Lower lobe of right lung (tissue), 2 donors: ENCODE measurements around the gene GATM. TPM values are rescaled to one million over a fixed set of nuclear protein-coding genes. Genes with fewer than 3 reads are reported as not detected.

ENCODE experiments used
- ATAC-seq, 2 donors: fragments of 200-7000 bp; cut with Tn5 transposase; one replicate each; pipeline ENCODE4 v1.9.1; 2020 to 2022; ENCODE audit warnings: mild to moderate bottlenecking in 2 of 2, moderate library complexity in 2 of 2
- DNase-seq: peaks from one replicate; pipeline ENCODE4 v3.0.0-alpha.2; 2020
- H3K27ac ChIP-seq: fragments of 200-600 bp; one replicate; pipeline ENCODE4 v1.8.0; 2022
- H3K27me3 ChIP-seq: fragments of 200-600 bp; one replicate; pipeline ENCODE4 v1.8.0; 2022; ENCODE audit warnings: low read depth
- H3K36me3 ChIP-seq: fragments of 200-600 bp; one replicate; pipeline ENCODE4 v1.8.0; 2022; ENCODE audit warnings: mild to moderate bottlenecking
- H3K4me1 ChIP-seq: fragments of 200-600 bp; one replicate; pipeline ENCODE4 v1.8.0; 2022
- H3K4me3 ChIP-seq: fragments of 200-600 bp; one replicate; pipeline ENCODE4 v1.8.0; 2022; ENCODE audit warnings: mild to moderate bottlenecking
- H3K9me3 ChIP-seq: fragments of 200-600 bp; one replicate; pipeline ENCODE4 v1.8.0; 2022
- intact Hi-C: fragments of 100-400 bp; cut with DNase I; formaldehyde crosslinking; loops from one replicate; pipeline ENCODE4 v1.11.0; 2022
- total RNA-seq: library from RNA; stranded (reverse); fragmentation: NEBNext Ultra II Directional; extraction: Animal tissue kit (Norgen Biotek cat#: 25700); gene quantifications from one replicate; pipeline ENCODE4 v1.2.1, GENCODE V29; 2021
- TF ChIP-seq, protein P1 (sequence below): fragments of 200-600 bp; IDR thresholded peaks from one replicate; pipeline ENCODE4 v1.8.0; 2022; ENCODE audit warnings: antibody characterized with exemption, mild to moderate bottlenecking
- donor health status: DM: no; HTN: yes; CAD: no; lungs with severe emphysema.

Gene GATM
- total RNA-seq, 1 donor from 2014 or later, result 7.2 TPM

GRCh38 chr15:45386974-45387373, 8.6 kb upstream of the GATM start:
- Histone ChIP-seq H3K4me1 (peaks cover 15% of the 10 kb centered on the region), H3K4me3 (no peak overlapping the region), H3K36me3 (no peaks in the 10 kb centered on the region), H3K27ac (no peak overlapping the region), H3K27me3 (peaks cover 7% of the 10 kb centered on the region), H3K9me3 (no peaks in the 10 kb centered on the region)
- TF ChIP-seq, protein P1, sequence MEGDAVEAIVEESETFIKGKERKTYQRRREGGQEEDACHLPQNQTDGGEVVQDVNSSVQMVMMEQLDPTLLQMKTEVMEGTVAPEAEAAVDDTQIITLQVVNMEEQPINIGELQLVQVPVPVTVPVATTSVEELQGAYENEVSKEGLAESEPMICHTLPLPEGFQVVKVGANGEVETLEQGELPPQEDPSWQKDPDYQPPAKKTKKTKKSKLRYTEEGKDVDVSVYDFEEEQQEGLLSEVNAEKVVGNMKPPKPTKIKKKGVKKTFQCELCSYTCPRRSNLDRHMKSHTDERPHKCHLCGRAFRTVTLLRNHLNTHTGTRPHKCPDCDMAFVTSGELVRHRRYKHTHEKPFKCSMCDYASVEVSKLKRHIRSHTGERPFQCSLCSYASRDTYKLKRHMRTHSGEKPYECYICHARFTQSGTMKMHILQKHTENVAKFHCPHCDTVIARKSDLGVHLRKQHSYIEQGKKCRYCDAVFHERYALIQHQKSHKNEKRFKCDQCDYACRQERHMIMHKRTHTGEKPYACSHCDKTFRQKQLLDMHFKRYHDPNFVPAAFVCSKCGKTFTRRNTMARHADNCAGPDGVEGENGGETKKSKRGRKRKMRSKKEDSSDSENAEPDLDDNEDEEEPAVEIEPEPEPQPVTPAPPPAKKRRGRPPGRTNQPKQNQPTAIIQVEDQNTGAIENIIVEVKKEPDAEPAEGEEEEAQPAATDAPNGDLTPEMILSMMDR, result no peak
- intact Hi-C loops, result no loop called here
- ATAC-seq, result no peak
- no peak for DNase-seq

DNA sequence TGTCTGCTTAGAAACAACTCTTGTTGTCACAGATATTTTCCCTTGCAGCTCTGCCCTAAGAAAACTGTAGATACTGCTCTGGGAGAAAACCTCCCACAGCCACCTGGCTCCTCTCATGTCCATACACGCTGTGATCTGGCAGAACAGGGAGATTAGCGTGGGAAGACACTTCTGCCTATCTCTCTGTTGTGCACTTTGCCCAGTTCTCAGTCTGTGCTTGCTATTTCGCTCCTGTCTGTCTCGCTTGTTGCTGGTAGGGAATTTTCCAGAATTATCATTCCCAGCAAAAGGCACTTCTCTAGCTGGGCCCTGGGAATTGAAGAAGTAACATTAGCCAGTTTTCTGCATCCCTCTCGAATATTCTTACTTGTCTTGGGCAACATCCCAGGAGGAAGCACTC, 8.1 kb upstream of the GATM start:
- Histone ChIP-seq H3K4me3 (no peak overlapping the region), H3K36me3 (no peaks in the 10 kb centered on the region), H3K27ac (no peak overlapping the region), H3K4me1 (peaks cover 15% of the 10 kb centered on the region), H3K9me3 (no peaks in the 10 kb centered on the region), H3K27me3 (peaks cover 7% of the 10 kb centered on the region)
- DNase-seq (no peak), ATAC-seq (no peak)
- TF ChIP-seq, protein P1, result no peak
- intact Hi-C loops, result no loop called here

DNA sequence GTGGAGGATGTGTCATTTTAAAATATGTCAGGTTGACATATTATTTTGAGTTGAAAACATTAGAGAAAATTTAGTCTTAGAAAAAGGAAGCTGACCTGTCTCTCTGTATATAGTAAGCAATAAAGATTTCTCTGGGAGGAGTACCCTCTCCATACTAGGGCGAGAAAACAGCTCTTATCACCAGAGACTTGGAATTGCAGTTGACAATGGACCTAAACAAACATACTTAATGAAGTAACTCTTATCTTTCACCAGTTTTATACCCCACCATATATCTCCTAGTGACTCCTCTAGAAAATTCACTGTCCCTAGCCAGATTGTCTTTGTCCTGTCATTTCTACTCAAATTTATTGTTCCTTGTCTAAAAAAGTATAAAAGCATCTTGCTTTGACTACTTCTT, 7.2 kb upstream of the GATM start:
- Histone ChIP-seq H3K9me3 (no peaks in the 10 kb centered on the region), H3K4me1 (peaks cover 15% of the 10 kb centered on the region), H3K36me3 (no peaks in the 10 kb centered on the region), H3K4me3 (no peak overlapping the region), H3K27me3 (peaks cover 5% of the 10 kb centered on the region), H3K27ac (no peak overlapping the region)
- ATAC-seq, result no peak
- intact Hi-C loops, result no loop called here
- DNase-seq, result no peak
- TF ChIP-seq, protein P1, result no peak

DNA sequence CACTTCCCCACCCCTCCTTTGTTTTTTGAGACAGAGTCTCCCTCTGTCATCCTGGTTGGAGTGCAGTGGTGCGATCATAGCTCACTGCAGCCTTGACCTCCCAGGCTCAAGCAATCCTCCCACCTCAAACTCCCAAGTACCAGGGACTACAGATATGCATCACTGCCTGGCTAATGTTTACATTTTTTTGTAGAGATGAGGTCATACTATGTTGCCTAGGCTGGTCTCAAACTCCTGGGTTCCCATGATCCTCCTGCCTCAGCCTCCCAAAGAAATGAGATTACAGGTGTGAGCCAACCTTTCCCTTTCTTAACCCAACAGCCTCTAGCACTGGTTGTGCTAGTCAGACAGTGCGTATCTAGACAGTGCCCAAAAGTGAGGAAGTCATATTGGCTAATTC, 6.4 kb upstream of the GATM start:
- H3K9me3 ChIP-seq, result no peaks in the 10 kb centered on the region
- H3K4me1 ChIP-seq, result peaks cover 15% of the 10 kb centered on the region
- no peak for ATAC-seq
- no peak for DNase-seq
- no peaks in the 10 kb centered on the region for H3K36me3 ChIP-seq
- H3K4me3 ChIP-seq, result no peak overlapping the region
- TF ChIP-seq, protein P1, result no peak
- no peak overlapping the region for H3K27ac ChIP-seq
- H3K27me3 ChIP-seq, result peaks cover under 1% of the 10 kb centered on the region
- intact Hi-C loops, result no loop called here

- H3K27me3 ChIP-seq, result peaks cover 17% of the 10 kb centered on the region
- peak overlapping the region; percentile 65 for H3K4me3 ChIP-seq
- ATAC-seq (no peak), DNase-seq (no peak)
- no peak overlapping the region for H3K27ac ChIP-seq
- intact Hi-C loops, result no loop called here
- H3K36me3 ChIP-seq, result no peaks in the 10 kb centered on the region
- no peaks in the 10 kb centered on the region for H3K9me3 ChIP-seq
- H3K4me1 ChIP-seq, result peaks cover 24% of the 10 kb centered on the region
- TF ChIP-seq, protein P1, result no peak
Measured at GRCh38 chr15:45378913-45379262, 544 bp upstream of the GATM start.

- intact Hi-C loops, result no loop called here
- Histone ChIP-seq H3K4me1 (peaks cover 24% of the 10 kb centered on the region), H3K27ac (peak overlapping the region; percentile 65), H3K27me3 (peaks cover 17% of the 10 kb centered on the region), H3K36me3 (no peaks in the 10 kb centered on the region), H3K9me3 (no peaks in the 10 kb centered on the region), H3K4me3 (peak overlapping the region; percentile 65)
- ATAC-seq, result peak; percentile 43 to 46
- DNase-seq, result no peak
- TF ChIP-seq, protein P1, result no peak
Measured at GRCh38 chr15:45377609-45378148, 665 bp downstream of the GATM start.
